Tibial artery (tissue), 4 donors: Measurements from ENCODE around the gene TRIM10.

Experiments
- DNase-seq, 2 donors: peaks; one replicate each; pipeline ENCODE4 v3.0.0-alpha.2; 2019
- H3K27ac ChIP-seq, 2 donors: fragments of 200-600 bp; sonication (generic) in 1 of 2; 1 replicate in 1 of 2; 2 replicates in 1 of 2; pipeline ENCODE4 v1.5.1; 2018 to 2019; ENCODE audit warnings: mild to moderate bottlenecking in 1 of 2
- H3K27me3 ChIP-seq, 2 donors: fragments of 200-600 bp; sonication (generic) in 1 of 2; one replicate each; pipeline versions ENCODE4 v1.5.1 to v1.6.0; 2016 to 2019
- H3K36me3 ChIP-seq, 3 donors: fragments of 200-600 bp; sonication (generic) in 2 of 3; one replicate each; pipeline ENCODE4 v1.5.1; 2016 to 2019; ENCODE audit warnings: mild to moderate bottlenecking in 2 of 3
- H3K4me1 ChIP-seq, 4 donors: fragments of 200-600 bp; sonication (generic) in 2 of 4; 1 replicate in 3 of 4; 2 replicates in 1 of 4; pipeline ENCODE4 v1.5.1; 2016 to 2019
- H3K4me3 ChIP-seq, 2 donors: fragments of 200-600 bp; sonication (generic) in 1 of 2; 1 replicate in 1 of 2; 2 replicates in 1 of 2; pipeline ENCODE4 v1.5.1; 2018 to 2019; ENCODE audit warnings: mild to moderate bottlenecking in 2 of 2
- H3K9me3 ChIP-seq, 3 donors: fragments of 200-600 bp; sonication (generic) in 1 of 3; one replicate each; pipeline ENCODE4 v1.5.1; 2016 to 2019
- intact Hi-C: fragments of 100-400 bp; cut with DNase I; formaldehyde crosslinking; loops from one replicate; pipeline ENCODE4 v1.15.0; 2023; ENCODE audit warnings: low total_unique reads
- TF ChIP-seq, protein P1 (sequence below), 2 experiments: fragments of 200-600 bp in 1 of 2; fragments of 450-650 bp in 1 of 2; IDR thresholded peaks; one replicate each; pipeline ENCODE4 v1.5.1; 2017 to 2019; ENCODE audit warnings: antibody characterized with exemption in 2 of 2, mild to moderate bottlenecking in 1 of 2, moderate library complexity in 1 of 2

Gene TRIM10

DNA sequence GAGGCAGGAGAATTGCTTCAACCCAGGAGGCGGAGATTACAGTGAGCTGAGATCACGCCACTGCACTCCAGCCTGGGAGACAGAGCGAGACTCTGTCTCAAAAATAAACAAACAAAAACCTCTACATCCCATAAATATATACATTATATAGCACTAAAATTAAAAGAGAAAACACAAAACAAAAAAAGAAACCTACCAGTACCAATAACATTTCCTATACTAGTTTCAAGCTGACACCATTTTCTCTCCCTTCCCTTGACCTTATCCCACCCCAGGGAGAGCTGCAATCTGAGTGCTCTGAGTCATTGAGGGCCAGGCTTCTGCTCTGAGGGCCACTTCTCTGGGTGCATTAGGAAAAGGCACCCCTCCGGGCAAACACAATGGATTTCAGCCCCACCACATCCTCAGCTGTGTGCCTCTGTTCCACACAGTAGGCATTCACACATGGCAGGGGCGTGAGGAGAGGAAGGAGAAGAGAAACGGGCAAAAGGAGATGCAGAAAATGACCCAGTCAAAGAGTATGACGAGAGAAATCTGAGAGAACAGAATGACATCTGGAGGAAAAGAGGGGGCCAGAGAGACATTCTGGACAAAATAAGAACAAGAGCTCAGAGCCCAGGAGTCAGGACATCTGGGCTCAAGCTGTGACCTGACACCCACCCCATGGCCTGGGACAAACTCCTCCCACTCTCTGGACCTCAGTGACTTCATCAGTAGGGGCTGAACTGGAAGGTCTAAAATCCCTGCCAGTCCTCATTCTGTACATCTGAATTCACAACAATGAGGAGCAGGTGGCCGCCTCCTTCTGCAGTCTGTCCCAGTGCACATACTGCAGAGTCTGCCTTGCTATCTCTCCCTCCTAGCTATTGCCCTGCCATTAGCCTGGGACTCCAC, 34.0 kb upstream of the TRIM10 start:
- no peak overlapping the region for H3K4me3 ChIP-seq
- H3K4me1 ChIP-seq, result no peaks in the 10 kb centered on the region
- H3K36me3 ChIP-seq, result peaks cover 35 to 82% (median 81%) of the 10 kb centered on the region in 3 donors
- no peak for DNase-seq
- H3K27me3 ChIP-seq, result no peaks in the 10 kb centered on the region
- H3K9me3 ChIP-seq, result no peaks in the 10 kb centered on the region
- H3K27ac ChIP-seq, result no peak overlapping the region
- TF ChIP-seq, protein P1, sequence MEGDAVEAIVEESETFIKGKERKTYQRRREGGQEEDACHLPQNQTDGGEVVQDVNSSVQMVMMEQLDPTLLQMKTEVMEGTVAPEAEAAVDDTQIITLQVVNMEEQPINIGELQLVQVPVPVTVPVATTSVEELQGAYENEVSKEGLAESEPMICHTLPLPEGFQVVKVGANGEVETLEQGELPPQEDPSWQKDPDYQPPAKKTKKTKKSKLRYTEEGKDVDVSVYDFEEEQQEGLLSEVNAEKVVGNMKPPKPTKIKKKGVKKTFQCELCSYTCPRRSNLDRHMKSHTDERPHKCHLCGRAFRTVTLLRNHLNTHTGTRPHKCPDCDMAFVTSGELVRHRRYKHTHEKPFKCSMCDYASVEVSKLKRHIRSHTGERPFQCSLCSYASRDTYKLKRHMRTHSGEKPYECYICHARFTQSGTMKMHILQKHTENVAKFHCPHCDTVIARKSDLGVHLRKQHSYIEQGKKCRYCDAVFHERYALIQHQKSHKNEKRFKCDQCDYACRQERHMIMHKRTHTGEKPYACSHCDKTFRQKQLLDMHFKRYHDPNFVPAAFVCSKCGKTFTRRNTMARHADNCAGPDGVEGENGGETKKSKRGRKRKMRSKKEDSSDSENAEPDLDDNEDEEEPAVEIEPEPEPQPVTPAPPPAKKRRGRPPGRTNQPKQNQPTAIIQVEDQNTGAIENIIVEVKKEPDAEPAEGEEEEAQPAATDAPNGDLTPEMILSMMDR (IDR thresholded peaks at IDR 0.05), result no peak
- intact Hi-C loops, result no loop called here

DNA sequence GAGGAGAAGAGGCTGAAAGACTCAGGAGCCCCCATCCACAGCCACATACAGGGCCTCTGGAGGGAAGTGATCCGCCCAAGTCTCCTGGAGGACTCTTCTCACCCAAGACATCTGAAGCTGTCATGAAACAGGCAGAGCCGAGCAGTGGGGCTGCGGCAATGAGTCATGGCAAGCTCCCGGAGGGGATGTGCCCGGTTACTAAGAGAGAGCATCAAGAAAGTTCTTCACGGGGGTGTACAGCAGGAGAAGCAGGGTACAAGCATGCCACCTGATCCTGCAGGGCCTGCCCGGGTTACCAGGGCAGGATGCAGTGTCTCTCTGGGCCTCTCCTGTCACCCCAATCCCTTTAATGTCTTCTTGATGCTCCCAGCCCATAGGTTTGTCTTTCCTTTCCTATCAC, 31.1 kb upstream of the TRIM10 start:
- Histone ChIP-seq H3K27me3 (no peaks in the 10 kb centered on the region), H3K27ac (no peak overlapping the region), H3K9me3 (no peaks in the 10 kb centered on the region), H3K4me3 (no peak overlapping the region), H3K4me1 (no peaks in the 10 kb centered on the region), H3K36me3 (peaks cover 34 to 83% (median 78%) of the 10 kb centered on the region in 3 donors)
- intact Hi-C loops, result no loop called here
- DNase-seq, result no peak
- TF ChIP-seq, protein P1 (IDR thresholded peaks at IDR 0.05), result no peak

DNA sequence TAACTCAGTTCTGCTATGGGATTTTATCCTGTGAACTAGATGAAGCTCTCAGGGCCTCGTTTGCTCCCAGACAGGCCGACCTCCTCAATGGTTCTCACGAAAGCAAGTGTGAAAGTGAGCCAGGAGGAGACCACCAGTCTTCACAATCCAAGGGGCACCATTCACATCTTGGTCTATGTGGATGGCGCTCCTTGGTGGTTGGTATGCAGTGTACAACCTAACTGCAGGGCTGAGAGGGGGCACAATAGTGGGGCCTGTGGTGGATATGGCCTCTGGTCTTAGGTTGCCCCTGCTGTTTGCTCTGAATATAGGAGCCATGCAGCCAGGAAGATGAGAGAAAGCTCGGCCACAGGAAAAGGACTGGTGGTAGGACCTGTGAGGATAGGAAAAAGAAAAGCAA, 27.5 kb upstream of the TRIM10 start:
- no peak overlapping the region for H3K27ac ChIP-seq
- TF ChIP-seq, protein P1 (IDR thresholded peaks at IDR 0.05), result no peak
- H3K4me3 ChIP-seq, result no peak overlapping the region
- no peaks in the 10 kb centered on the region for H3K9me3 ChIP-seq
- intact Hi-C loops, result no loop called here
- H3K4me1 ChIP-seq, result no peaks in the 10 kb centered on the region
- DNase-seq, result no peak
- peaks cover 36 to 78% (median 55%) of the 10 kb centered on the region in 3 donors for H3K36me3 ChIP-seq
- no peaks in the 10 kb centered on the region for H3K27me3 ChIP-seq

DNA sequence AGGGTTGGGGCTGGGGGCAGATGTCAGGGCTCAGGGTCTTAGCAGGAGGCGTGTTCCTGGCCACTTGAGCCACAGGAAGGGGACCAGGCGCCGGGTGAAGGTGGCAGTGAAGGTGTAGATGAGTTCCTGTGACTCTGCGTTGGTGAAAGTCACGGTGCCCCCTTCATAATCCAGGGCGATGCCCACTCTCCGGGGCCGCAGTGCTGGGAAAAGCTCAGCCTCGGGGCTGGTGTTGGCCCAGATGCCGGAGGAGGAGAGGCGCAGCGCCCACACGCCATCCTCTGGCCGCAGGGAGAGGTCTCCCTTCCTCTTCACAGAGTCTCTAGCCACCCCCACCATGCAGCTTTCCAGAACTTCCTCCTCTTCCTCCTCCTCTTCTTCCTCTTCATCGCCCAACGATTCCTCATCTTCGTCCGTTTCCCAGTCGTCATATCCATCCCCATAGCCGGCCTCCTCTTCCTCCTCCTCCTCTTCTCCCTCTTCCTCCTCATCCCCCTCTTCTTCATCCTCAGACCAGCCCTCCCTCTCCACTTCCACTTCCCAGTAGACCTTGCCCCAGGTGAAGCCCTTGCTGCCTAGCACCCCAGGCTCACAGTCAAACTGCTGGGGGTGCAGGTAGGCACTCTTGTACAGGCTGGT, 25.0 kb upstream of the TRIM10 start:
- intact Hi-C loops, result no loop called here
- Histone ChIP-seq H3K27ac (no peak overlapping the region), H3K27me3 (peaks cover 0 to 5% of the 10 kb centered on the region in 2 donors), H3K9me3 (no peaks in the 10 kb centered on the region), H3K4me3 (no peak overlapping the region), H3K4me1 (no peaks in the 10 kb centered on the region), H3K36me3 (peaks cover 36 to 63% (median 39%) of the 10 kb centered on the region in 3 donors)
- TF ChIP-seq, protein P1 (IDR thresholded peaks at IDR 0.05), result no peak
- no peak for DNase-seq

DNA sequence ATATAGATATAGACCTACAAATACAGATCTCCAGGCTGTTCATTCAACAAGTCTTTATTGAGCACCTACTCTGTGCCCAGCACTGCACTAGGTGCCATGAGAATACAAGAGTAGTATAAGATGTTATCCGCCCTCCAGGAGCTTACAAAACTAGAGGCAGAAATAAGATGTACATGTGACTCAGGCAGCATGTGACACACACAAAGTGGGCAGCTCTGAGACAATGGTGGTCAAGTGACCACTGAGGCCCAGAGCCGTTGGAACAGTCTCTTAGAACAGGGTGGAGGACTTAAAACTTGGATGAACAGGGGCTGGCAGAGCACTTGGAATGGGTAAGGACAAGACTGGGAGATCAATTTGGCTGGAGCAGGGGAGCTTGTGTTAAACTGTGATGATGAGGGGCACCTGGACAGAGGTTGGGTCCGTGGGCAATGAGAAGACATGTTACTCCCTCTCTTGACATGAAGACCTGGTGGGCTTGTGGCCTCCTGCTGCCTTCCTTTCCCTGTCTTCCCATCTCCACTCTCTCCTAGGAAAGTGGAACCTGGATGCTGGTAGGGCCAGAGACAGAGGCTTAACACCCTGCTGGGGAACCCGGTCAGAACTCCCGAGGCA, 23.5 kb upstream of the TRIM10 start:
- Histone ChIP-seq H3K27me3 (peaks cover 0 to 5% of the 10 kb centered on the region in 2 donors), H3K4me3 (no peak overlapping the region), H3K36me3 (peaks cover 25 to 49% (median 30%) of the 10 kb centered on the region in 3 donors), H3K27ac (no peak overlapping the region), H3K4me1 (no peaks in the 10 kb centered on the region), H3K9me3 (peaks cover 0 to 4% (median 0%) of the 10 kb centered on the region in 3 donors)
- TF ChIP-seq, protein P1 (IDR thresholded peaks at IDR 0.05), result no peak
- no peak for DNase-seq
- intact Hi-C loops, result no loop called here
